ENCODE measurements around the gene POU2F1.
"Not testable (repeated sequence)": the region's sequence is repeated elsewhere in the genome, so short reads cannot be mapped to it uniquely, and the experiment has no call there.

Gene POU2F1

DNA sequence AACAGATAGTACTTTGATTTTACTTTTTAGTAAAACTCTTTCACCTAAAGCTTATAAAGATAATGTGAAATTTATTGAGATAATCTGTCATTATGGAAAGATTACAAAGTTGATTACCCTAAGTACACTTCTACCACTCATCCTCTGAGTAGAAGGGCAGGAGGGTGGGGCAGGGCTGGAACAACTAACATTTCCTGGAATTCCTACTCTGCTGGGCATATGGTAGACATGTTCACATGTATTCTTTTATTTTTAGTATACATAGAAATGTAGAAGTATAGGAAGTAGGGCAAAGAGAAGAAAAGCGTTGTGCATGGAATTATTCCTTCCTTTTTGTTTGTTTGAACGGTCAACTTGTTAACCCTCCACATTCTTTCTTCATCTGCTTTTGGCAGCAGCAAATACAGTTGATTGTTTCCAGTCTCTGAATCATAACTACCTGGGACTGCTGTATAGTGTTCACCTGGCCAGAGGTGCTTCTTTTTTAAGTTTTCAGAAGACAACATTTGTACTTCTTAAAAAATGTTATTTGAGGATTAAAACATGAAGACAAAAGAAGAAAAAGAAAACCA is 85.1 kb downstream of the POU2F1 start:
- Histone ChIP-seq H3K9me3 (ENCODE audit: control insufficient read depth, insufficient read depth, low read length) (no peaks in the 10 kb centered on the region), H3K4me1 (ENCODE audit: insufficient read depth, low read length) (no peaks in the 10 kb centered on the region), H3K9ac (ENCODE audit: low read depth, low read length) (no peak overlapping the region), H3K36me3 (ENCODE audit: insufficient read depth, low read length) (no peaks in the 10 kb centered on the region)

DNA sequence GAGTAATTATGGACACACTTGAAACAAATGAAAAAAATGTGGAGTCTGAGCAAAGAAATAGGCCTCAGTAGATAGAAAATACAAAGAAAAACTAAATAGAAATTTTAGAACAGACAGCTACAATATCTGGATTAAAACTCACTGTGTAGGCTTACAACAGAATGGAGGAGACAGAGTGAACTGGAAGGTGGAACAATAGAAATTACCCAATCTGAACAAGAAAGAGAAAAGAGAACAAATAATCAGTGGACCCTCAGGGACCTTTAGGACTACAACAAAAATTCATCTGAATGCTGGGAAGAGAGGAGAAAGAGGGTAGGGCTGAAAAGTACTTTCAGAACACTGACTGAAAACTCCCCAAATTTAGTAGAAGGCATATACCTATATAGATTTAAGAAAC is 90.0 kb downstream of the POU2F1 start:
- Histone ChIP-seq H3K9me3 (ENCODE audit: control insufficient read depth, insufficient read depth, low read length) (no peaks in the 10 kb centered on the region; the same call in 1 of the 2 replicates), H3K36me3 (ENCODE audit: insufficient read depth, low read length) (no peaks in the 10 kb centered on the region), H3K9ac (ENCODE audit: low read depth, low read length) (no peak overlapping the region), H3K4me1 (ENCODE audit: insufficient read depth, low read length) (no peaks in the 10 kb centered on the region)

DNA sequence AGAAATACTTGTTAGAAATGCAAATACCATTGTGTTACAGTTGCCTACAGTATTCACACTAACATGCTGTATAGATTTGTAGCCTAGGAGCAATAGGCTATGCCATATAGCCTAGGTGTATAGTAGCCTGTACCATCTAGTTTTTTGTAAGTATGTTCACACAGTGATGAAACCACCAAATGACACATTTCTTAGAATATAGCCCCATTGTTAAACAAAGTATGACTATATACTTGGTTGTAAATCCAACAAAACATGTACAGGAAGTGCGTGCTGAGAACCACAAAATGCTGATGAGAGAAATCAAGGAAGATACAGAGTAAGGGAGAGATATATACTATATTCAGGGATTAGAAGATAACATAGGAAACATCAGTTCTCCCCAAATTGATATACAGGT is 92.2 kb downstream of the POU2F1 start:
- Histone ChIP-seq H3K9me3 (ENCODE audit: control insufficient read depth, insufficient read depth, low read length) (no peaks in the 10 kb centered on the region; the same call in 1 of the 2 replicates), H3K4me1 (ENCODE audit: insufficient read depth, low read length) (no peaks in the 10 kb centered on the region), H3K36me3 (ENCODE audit: insufficient read depth, low read length) (no peaks in the 10 kb centered on the region), H3K9ac (ENCODE audit: low read depth, low read length) (no peak overlapping the region)

DNA sequence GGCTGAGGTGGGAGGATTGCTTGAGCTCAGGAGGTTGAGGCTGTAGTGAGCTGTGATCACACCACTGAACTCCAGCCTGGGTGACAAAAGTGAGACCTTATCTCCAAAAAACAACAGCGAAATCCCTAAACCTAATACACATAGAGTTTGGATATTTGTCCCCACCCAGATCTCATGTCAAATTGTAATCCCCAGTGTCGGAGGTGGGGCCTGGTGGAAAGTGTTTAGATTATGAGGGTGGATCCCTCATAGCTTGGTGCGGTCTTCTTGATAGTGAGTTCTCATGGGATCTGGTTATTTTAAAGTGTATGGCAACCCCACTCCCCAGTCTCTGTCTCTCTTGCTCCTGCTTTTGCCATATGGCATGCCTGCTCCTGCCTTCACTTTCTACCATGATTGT is 94.0 kb downstream of the POU2F1 start:
- Histone ChIP-seq H3K9ac (ENCODE audit: low read depth, low read length) (no peak overlapping the region), H3K36me3 (ENCODE audit: insufficient read depth, low read length) (no peaks in the 10 kb centered on the region; the same call in 1 of the 2 replicates), H3K9me3 (ENCODE audit: control insufficient read depth, insufficient read depth, low read length) (no peaks in the 10 kb centered on the region; the same call in 1 of the 2 replicates), H3K4me1 (ENCODE audit: insufficient read depth, low read length) (no peaks in the 10 kb centered on the region)

DNA sequence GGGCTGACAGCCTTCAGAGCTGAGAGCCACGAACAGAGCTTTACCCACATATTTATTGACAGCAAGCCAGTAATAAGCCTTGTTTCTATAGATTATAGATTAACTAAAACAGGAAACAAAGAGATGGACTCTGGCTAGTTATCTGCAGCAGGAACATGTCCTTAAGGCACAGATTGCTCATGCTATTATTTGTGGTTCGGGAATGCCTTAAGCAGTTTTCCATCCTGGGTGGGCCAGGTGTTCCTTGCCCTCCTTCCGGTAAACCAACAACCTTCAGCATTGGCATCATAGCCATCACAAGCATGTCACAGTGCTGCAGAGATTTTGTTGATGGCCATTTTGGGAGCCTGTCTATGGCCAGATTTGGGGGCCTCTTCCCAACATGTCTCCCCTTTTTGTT is 96.8 kb downstream of the POU2F1 start:
- no peaks in the 10 kb centered on the region for H3K4me1 ChIP-seq (ENCODE audit: insufficient read depth, low read length)
- peaks cover 17% of the 10 kb centered on the region for H3K9me3 ChIP-seq (ENCODE audit: control insufficient read depth, insufficient read depth, low read length)
- H3K9ac ChIP-seq (ENCODE audit: low read depth, low read length) = no peak overlapping the region
- H3K36me3 ChIP-seq (ENCODE audit: insufficient read depth, low read length) = peaks cover under 1% of the 10 kb centered on the region; the same call in 1 of the 2 replicates

DNA sequence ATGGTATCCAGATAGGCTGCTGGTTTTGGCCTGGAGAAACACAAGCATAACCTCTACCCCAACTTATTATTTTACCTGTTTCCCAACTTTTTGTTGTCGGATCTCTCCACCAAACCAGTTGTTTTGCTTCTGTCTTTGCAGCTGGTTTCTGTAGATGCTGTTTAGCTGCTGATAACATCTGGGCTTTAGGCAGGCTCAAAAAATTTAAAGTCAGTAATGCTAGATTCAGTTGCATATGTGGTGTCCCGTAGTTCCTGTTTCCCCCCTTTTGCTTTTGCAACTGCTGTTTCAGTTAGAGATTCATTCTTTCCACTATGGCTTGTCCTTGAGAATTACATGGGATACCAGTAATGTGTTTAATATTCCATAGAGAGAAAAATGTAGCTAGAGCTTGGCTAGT is 98.5 kb downstream of the POU2F1 start:
- H3K9me3 ChIP-seq (ENCODE audit: control insufficient read depth, insufficient read depth, low read length) = peaks cover 31% of the 10 kb centered on the region
- H3K36me3 ChIP-seq (ENCODE audit: insufficient read depth, low read length); H3K4me1 ChIP-seq (ENCODE audit: insufficient read depth, low read length); H3K9ac ChIP-seq (ENCODE audit: low read depth, low read length): not testable (repeated sequence)

DNA sequence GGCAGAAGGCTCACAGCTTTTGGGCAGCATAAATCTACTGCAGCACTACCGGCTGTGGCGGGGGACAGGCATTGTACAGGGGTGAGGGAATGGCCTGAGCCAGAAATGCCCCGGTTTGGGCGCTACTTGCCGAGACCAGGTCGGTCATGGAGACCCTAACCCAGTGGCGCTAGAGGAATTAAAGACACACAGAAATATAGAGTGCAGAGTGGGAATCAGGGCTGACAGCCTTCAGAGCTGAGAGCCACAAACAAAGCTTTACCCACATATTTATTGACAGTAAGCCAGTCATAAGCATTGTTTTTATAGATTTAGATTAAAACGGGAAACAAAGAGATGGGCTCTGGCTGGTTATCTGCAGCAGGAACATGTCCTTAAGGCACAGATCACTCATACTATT is 101.8 kb downstream of the POU2F1 start:
- Histone ChIP-seq H3K9ac (ENCODE audit: low read depth, low read length) (no peak overlapping the region), H3K36me3 (ENCODE audit: insufficient read depth, low read length) (peaks cover 3% of the 10 kb centered on the region; the same call in 1 of the 2 replicates), H3K9me3 (ENCODE audit: control insufficient read depth, insufficient read depth, low read length) (peaks cover 31% of the 10 kb centered on the region), H3K4me1 (ENCODE audit: insufficient read depth, low read length) (peaks cover 3% of the 10 kb centered on the region; the same call in 1 of the 2 replicates)

DNA sequence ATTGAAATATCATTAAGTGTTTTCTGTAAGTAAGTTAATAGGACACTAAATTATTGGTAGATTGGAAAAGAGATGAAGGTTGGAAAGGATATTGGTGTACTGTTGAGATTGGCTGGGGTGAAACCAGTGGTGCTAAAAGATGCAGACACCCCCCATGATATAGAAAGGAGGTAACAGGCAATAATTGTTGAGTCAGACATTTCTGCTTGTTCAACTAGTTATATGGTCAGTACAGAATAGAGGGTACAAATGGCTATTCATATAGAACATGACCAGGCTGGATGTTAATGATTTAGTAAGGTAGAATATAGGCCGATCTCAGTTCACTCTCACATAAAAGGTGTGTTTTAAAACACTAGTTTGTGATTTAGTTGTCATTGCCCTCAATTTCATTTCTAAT is 104.5 kb downstream of the POU2F1 start:
- Histone ChIP-seq H3K9ac (ENCODE audit: low read depth, low read length) (no peak overlapping the region), H3K36me3 (ENCODE audit: insufficient read depth, low read length) (peaks cover 3% of the 10 kb centered on the region; the same call in 1 of the 2 replicates), H3K4me1 (ENCODE audit: insufficient read depth, low read length) (peaks cover 18% of the 10 kb centered on the region), H3K9me3 (ENCODE audit: control insufficient read depth, insufficient read depth, low read length) (peaks cover 29% of the 10 kb centered on the region)

DNA sequence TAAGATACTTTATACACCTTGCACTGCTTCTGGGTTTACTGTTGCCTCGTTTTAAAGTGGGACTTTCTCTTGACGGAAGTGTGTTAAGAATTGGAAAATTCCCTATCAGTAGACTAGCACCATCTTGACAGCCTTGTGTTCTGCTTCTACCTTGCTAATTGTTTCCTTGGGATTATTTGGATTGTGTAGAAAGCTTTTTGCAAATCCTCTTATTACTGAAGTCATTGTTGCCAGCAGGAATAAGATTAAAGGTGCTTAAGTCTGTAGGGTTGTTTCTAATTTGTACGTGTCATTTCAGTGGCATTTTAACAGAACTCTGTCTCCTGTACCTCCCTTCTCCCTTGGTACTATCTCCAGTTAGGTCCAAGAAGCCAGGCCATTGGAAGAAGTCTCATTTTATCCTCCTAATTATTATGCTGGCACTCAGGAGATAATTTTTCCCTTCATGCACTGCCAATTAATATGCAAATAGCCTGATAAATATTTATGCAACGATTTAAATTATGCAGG is 107.7 kb downstream of the POU2F1 start:
- peaks cover 5% of the 10 kb centered on the region for H3K9me3 ChIP-seq (ENCODE audit: control insufficient read depth, insufficient read depth, low read length)
- H3K4me1 ChIP-seq (ENCODE audit: insufficient read depth, low read length) = peaks cover 18% of the 10 kb centered on the region
- 0 out of 2 replicates have a peak overlapping the region, but pooled peaks have one; percentile 16 for H3K9ac ChIP-seq (ENCODE audit: low read depth, low read length)
- no peaks in the 10 kb centered on the region; the same call in 1 of the 2 replicates for H3K36me3 ChIP-seq (ENCODE audit: insufficient read depth, low read length)

DNA sequence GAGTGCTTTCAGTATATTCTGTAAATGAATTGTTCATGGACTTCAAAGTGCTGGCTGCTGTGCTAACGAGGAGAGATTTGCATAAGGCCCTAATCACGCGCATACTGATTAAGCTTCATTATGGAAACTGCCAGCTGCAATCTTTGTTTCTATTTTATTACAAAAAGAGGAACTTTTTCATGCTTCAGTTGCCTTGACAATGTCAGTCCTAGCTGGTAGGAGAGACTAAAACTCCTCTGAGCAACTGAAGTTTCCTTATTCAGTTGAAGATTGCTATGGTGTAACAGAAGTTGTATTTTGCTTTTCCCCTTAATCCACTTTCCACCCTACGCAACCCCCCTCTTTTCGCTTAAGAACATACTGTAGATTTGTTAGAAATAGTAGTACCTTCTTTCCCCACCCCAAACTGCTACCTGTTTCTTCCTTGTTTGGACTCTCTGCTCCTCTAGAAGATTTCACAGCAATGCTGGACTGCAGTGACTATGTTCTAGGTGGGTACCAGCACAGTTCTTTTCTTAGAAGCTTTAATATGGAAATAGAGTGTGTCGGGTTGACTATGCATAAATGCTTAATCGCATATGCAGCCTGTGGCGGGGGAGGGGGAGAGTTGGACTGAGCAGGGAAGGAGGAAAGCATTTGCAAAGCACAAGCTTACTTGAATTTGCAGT is 108.3 kb downstream of the POU2F1 start:
- peaks cover 18% of the 10 kb centered on the region for H3K4me1 ChIP-seq (ENCODE audit: insufficient read depth, low read length)
- no peaks in the 10 kb centered on the region; the same call in 1 of the 2 replicates for H3K9me3 ChIP-seq (ENCODE audit: control insufficient read depth, insufficient read depth, low read length)
- H3K36me3 ChIP-seq (ENCODE audit: insufficient read depth, low read length) = no peaks in the 10 kb centered on the region; the same call in 1 of the 2 replicates
- H3K9ac ChIP-seq (ENCODE audit: low read depth, low read length) = peak overlapping the region; percentile 16; the same call in 1 of the 2 replicates

DNA sequence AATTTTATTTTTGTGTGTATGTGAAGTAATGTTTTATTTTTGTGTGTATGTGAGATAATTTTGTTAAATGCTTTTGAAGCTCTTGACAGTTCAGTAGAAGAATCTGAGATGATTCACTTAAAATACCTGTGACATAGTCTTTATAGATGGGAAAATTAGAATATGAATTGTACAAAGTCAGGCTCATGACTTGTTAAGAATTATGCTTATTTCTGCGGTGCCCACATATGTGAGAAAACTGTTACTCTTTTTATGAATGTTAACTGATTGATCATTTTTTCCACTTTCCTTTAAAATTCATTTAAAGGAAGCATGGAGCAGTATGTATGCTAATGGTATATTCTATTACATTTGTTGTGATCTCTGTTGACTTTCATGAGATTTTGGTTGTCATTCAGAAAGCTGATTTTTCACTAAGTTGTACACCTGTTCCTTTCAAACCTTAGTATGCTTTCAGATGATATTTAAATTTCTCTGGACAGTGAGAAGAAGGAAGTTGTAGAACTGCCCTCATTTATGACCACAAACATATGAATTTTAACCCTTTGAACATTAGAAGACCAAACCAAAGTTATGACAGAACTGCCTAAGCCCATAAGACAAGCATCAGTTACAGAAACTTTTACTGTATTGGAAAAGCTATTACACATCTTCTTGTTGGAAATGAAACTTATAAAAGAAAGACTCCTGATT is 110.1 kb downstream of the POU2F1 start:
- Histone ChIP-seq H3K9ac (ENCODE audit: low read depth, low read length) (no peak overlapping the region), H3K36me3 (ENCODE audit: insufficient read depth, low read length) (peaks cover 2% of the 10 kb centered on the region), H3K9me3 (ENCODE audit: control insufficient read depth, insufficient read depth, low read length) (no peaks in the 10 kb centered on the region), H3K4me1 (ENCODE audit: insufficient read depth, low read length) (peaks cover 18% of the 10 kb centered on the region)

DNA sequence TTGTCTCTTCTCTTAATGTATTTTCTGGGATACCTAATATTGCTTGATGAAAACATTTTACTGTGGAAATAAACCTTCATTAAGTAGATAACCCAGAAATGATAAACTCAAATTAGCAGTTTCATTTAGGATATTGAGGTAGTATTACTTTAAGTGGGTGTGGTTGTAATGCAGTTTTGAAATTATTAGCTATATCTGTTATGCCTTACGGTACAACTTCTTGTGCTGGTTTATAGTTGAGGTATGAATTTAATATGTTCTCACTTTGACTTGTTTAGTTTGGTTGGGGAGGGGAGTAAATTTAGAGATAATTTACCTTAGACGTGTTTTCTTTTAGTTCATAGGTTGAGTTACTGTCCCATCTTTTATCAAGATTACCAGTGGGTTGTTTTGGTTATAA is 111.0 kb downstream of the POU2F1 start:
- H3K4me1 ChIP-seq (ENCODE audit: insufficient read depth, low read length) = peaks cover 18% of the 10 kb centered on the region
- H3K9ac ChIP-seq (ENCODE audit: low read depth, low read length) = no peak overlapping the region
- H3K36me3 ChIP-seq (ENCODE audit: insufficient read depth, low read length) = peaks cover 2% of the 10 kb centered on the region
- no peaks in the 10 kb centered on the region for H3K9me3 ChIP-seq (ENCODE audit: control insufficient read depth, insufficient read depth, low read length)

DNA sequence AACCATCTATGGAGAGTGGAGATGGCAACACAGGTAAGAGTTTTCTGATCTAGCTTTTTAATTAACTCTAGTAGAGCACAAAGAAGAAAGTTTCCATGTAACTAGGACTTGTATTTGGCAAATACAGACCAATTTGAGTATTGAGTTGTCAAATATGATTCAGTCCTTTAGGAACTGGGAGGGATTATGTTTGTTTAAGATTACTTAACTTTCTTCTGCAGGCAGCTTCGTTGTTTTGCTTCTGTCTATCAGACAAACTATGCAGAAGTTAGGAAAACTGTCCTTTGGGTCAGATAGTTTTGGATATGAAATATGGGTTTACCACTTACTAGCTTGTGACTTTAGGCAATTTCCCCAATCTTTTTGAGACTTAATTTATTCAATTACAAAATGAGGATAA is 111.8 kb downstream of the POU2F1 start:
- H3K9me3 ChIP-seq (ENCODE audit: control insufficient read depth, insufficient read depth, low read length) = no peaks in the 10 kb centered on the region
- peaks cover 2% of the 10 kb centered on the region for H3K36me3 ChIP-seq (ENCODE audit: insufficient read depth, low read length)
- H3K4me1 ChIP-seq (ENCODE audit: insufficient read depth, low read length) = peaks cover 15% of the 10 kb centered on the region
- no peak overlapping the region for H3K9ac ChIP-seq (ENCODE audit: low read depth, low read length)

DNA sequence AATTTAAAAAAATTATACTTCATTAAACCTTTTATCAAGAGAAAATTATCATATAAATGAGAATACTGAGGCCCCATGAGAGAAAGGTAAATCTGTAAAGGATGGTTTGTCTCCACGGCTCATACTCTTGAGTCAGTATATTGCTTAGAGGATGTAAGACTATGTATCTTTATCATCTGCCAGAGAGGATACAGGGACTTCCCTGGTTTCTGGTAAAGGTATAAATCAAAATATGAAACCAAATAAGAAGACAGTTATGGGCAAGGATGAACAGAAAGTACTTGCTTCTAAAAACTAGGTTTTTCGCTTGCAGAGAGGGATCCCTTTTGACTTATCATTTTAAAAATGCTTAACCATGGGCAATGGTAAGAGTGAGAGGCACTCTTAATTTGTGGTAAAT is 112.4 kb downstream of the POU2F1 start:
- Histone ChIP-seq H3K4me1 (ENCODE audit: insufficient read depth, low read length) (peaks cover 12% of the 10 kb centered on the region), H3K36me3 (ENCODE audit: insufficient read depth, low read length) (peaks cover 2% of the 10 kb centered on the region), H3K9me3 (ENCODE audit: control insufficient read depth, insufficient read depth, low read length) (no peaks in the 10 kb centered on the region), H3K9ac (ENCODE audit: low read depth, low read length) (no peak overlapping the region)
